ENCODE results near the gene MRPS10. TPM values are rescaled to one million over a fixed set of nuclear protein-coding genes. Genes with fewer than 3 reads are reported as not detected.

MRPS10 gene
- total RNA-seq, 1 experiment from 2014 or later = 67.6 TPM

GRCh38 chr6:42236682-42237473, 19.2 kb upstream of the MRPS10 start:
- peaks cover 3% of the 10 kb centered on the region for H3K36me3 ChIP-seq (ENCODE audit: control insufficient read depth, insufficient read depth, low read length)
- in situ Hi-C loops (cut with HindIII; ENCODE audit: low pct_unique_long_range_greater_than_20kb, low sequenced_read_pairs) = no loop called here
- intact Hi-C loops (cut with micrococcal nuclease; ENCODE audit: unreplicated experiment) = no loop called here
- H3K9me3 ChIP-seq (ENCODE audit: control insufficient read depth, insufficient read depth, low read depth, low read length) = no peaks in the 10 kb centered on the region
- peak overlapping the region; percentile 36 for H3K27ac ChIP-seq (ENCODE audit: low read length)
- H3K27me3 ChIP-seq (ENCODE audit: control insufficient read depth, insufficient read depth, low read length) = no peaks in the 10 kb centered on the region
- H3K4me1 ChIP-seq (ENCODE audit: control insufficient read depth, insufficient read depth, low read length) = peaks cover 11% of the 10 kb centered on the region
- ATAC-seq (no peak), DNase-seq (ENCODE audit: low read depth, low spot score) (no peak)
- H3K4me3 ChIP-seq (ENCODE audit: low read depth in 2 of 2, low read length in 2 of 2) = no peak overlapping the region
- no TSS peak for BruUV-seq (replicated peaks)
- ChIA-PET POLR2A (no interaction called here), CTCF (interaction anchor here (0.6 kb wide), 1 partner anchor 215 kb away, joined by 10 read pairs; the partner anchor contains the start of gene TRERF1)
- no peak for TF ChIP-seq REST (IDR thresholded peaks at IDR 0.05; ENCODE audit: insufficient read depth in 1 of 2, low read depth in 2 of 2, low read length in 1 of 2)
- no peak for TF ChIP-seq POLR2AphosphoS5 (IDR thresholded peaks at IDR 0.05; ENCODE audit: low read depth, low read length)
- TF ChIP-seq TCF7L2 (IDR thresholded peaks at IDR 0.05; ENCODE audit: low read depth, low read length) = no peak
- TF ChIP-seq CTCF (IDR thresholded peaks at IDR 0.05) = no peak
- TF ChIP-seq SIN3A (IDR thresholded peaks at IDR 0.05; ENCODE audit: borderline replicate concordance, insufficient read depth, low read depth, low read length) = no peak

- H3K27me3 ChIP-seq (ENCODE audit: control insufficient read depth, insufficient read depth, low read length) = no peaks in the 10 kb centered on the region
- H3K27ac ChIP-seq (ENCODE audit: low read length) = peak overlapping the region; percentile 36; the same call in 1 of the 2 replicates
- peaks cover 18% of the 10 kb centered on the region for H3K4me1 ChIP-seq (ENCODE audit: control insufficient read depth, insufficient read depth, low read length)
- DNase-seq (ENCODE audit: low read depth, low spot score) (no peak), ATAC-seq (no peak)
- H3K36me3 ChIP-seq (ENCODE audit: control insufficient read depth, insufficient read depth, low read length) = peaks cover 2% of the 10 kb centered on the region
- intact Hi-C loops (cut with micrococcal nuclease; ENCODE audit: unreplicated experiment) = no loop called here
- POLR2A ChIA-PET = no interaction called here
- H3K4me3 ChIP-seq (ENCODE audit: low read depth in 2 of 2, low read length in 2 of 2) = no peak overlapping the region
- TF ChIP-seq SIN3A (IDR thresholded peaks at IDR 0.05; ENCODE audit: borderline replicate concordance, insufficient read depth, low read depth, low read length) (no peak), POLR2AphosphoS5 (IDR thresholded peaks at IDR 0.05; ENCODE audit: low read depth, low read length) (no peak), CTCF (IDR thresholded peaks at IDR 0.05) (no peak), TCF7L2 (IDR thresholded peaks at IDR 0.05; ENCODE audit: low read depth, low read length) (no peak)
- CTCF ChIA-PET = no interaction called here
- in situ Hi-C loops (cut with HindIII; ENCODE audit: low pct_unique_long_range_greater_than_20kb, low sequenced_read_pairs) = no loop called here
- BruUV-seq (replicated peaks) = no TSS peak
- H3K9me3 ChIP-seq (ENCODE audit: control insufficient read depth, insufficient read depth, low read depth, low read length) = no peaks in the 10 kb centered on the region
Observed at GRCh38 chr6:42236030-42236429, 18.4 kb upstream of the MRPS10 start.

Measured in Panc1 (cell line).